Fibroblast of the aortic adventitia (primary cell): ENCODE measurements around the gene GLB1L3. TPM values are rescaled to one million over a fixed set of nuclear protein-coding genes. Genes with fewer than 3 reads are reported as not detected.

ENCODE experiments used
- DNase-seq: peaks from one replicate; pipeline ENCODE4 v3.0.0-alpha.2; 2010; ENCODE audit warnings: low read depth
- H3K4me3 ChIP-seq: 2 replicates; pipeline ENCODE4 v1.5.1; 2011; ENCODE audit warnings: low read depth, mild to moderate bottlenecking, control low read depth, low read length, moderate library complexity
- total RNA-seq: library from RNA; depleted of rRNA; stranded (reverse); fragments of >200 nt; gene quantifications from 2 replicates; pipeline ENCODE4 v1.2.3, GENCODE V29; 2012; ENCODE audit warnings: low replicate concordance
- TF ChIP-seq, protein P1 (sequence below): IDR thresholded peaks from 2 replicates; pipeline ENCODE4 v1.5.1; 2011; ENCODE audit warnings: mild to moderate bottlenecking, low read length, control low read depth, inconsistent platforms; ENCODE audit not compliant: insufficient read depth

Gene GLB1L3, protein sequence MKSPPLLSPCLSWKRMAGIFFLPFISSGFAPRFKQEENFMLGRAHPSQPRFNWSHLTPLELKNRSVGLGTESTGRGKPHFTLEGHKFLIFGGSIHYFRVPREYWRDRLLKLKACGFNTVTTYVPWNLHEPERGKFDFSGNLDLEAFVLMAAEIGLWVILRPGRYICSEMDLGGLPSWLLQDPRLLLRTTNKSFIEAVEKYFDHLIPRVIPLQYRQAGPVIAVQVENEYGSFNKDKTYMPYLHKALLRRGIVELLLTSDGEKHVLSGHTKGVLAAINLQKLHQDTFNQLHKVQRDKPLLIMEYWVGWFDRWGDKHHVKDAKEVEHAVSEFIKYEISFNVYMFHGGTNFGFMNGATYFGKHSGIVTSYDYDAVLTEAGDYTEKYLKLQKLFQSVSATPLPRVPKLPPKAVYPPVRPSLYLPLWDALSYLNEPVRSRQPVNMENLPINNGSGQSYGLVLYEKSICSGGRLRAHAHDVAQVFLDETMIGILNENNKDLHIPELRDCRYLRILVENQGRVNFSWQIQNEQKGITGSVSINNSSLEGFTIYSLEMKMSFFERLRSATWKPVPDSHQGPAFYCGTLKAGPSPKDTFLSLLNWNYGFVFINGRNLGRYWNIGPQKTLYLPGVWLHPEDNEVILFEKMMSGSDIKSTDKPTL
- total RNA-seq, result not detected in 2 replicates

DNA sequence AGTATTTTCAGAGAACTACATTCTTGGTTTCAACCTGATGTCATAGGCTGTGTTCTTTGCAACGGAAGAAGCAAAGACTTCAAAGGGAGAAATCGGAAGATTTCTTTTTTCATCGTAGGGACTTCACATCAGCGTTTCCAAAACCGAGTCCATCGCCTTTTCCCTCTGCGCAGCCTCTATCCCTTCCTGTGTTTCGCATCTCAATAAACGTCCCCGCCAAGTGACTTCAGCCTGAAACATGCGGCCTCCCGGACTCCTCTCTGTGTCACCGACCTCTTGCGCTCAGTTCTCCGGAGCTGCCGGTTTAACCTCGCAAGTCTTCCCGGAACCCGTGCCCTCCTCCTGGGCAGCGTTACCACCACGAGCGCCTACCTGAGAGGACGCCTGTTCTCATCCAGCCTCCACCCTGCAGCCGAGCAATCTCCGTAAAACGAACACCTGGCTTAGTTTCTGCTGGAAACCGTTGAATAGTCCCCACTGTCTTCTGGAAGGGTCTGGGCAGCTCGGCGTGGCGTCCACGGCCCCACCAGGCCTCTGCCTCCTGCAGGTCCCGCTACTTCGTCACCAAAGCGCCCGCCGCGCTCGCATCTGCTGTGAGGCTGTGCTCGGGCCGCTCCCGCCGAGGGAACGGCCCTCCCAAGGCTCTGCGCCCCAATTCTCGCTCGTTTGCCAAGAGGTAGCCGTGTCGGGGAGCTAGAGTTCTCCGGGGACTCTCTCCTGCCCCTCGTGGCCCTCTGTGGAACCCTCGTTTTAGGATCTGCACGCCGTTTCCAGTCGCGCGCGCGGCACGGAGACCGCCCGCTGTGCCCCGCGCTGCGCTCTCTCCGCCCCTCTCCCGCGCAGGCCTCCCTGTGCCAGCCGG lies at the start of gene GLB1L3:
GLB1L3 (plus strand) TSS at position 846 of the 862 bp plus-strand sequence. CDS start 362 bp downstream, outside the sequence.
- DNase-seq, result peak; percentile 8
- TF ChIP-seq, protein P1, sequence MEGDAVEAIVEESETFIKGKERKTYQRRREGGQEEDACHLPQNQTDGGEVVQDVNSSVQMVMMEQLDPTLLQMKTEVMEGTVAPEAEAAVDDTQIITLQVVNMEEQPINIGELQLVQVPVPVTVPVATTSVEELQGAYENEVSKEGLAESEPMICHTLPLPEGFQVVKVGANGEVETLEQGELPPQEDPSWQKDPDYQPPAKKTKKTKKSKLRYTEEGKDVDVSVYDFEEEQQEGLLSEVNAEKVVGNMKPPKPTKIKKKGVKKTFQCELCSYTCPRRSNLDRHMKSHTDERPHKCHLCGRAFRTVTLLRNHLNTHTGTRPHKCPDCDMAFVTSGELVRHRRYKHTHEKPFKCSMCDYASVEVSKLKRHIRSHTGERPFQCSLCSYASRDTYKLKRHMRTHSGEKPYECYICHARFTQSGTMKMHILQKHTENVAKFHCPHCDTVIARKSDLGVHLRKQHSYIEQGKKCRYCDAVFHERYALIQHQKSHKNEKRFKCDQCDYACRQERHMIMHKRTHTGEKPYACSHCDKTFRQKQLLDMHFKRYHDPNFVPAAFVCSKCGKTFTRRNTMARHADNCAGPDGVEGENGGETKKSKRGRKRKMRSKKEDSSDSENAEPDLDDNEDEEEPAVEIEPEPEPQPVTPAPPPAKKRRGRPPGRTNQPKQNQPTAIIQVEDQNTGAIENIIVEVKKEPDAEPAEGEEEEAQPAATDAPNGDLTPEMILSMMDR, result peak; percentile 38
- no peak within 1 kb of the TSS for H3K4me3 ChIP-seq

DNA sequence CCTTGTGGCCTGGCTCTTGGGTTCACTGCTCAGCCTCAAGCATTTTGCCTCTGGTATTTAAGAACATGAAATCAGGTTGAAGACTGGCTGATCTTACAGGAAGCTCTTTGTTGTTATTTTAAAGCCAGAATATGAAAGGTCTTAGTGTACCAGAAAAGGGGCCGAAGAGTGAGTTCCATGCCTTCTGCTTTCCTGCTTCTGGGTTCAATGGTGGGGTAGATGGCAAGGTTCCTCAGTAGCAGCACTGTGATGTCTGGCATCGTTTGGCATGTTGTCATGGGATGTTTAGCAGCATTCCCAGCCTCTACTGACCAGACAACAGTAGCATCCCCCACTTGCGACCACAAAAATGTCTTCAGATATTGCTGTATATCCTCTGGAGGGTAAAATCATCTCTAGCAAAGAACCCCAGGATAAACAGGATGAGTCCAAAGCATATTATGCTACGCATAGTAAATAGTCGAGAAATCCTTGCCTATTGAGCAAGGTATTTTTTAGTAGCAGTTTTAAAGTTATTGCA lies 49.3 kb upstream of the GLB1L3 start:
- TF ChIP-seq, protein P1, result no peak
- no peak for DNase-seq
- H3K4me3 ChIP-seq, result peak overlapping the region; percentile 36

DNA sequence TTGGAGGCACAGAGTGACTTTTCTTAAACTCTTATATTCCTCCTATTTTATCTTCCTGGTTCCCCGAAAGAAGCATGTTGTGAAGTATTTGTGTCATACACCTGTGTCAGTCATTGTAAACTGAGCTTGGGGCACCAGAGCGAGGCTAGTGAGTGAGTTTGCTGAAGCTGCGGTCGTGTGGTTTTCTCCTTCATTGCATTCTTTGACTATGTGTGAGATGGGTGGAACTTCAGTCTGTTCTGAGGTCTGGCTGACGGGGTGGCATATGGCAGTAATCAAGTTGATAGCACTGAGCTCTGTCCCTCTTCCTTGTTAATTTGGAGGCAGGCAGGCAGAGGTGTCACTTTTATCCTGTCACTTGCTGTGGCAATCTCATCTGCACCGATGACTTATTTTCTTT lies 47.6 kb upstream of the GLB1L3 start:
- TF ChIP-seq, protein P1, result no peak
- no peak for DNase-seq
- H3K4me3 ChIP-seq, result no peak overlapping the region

DNA sequence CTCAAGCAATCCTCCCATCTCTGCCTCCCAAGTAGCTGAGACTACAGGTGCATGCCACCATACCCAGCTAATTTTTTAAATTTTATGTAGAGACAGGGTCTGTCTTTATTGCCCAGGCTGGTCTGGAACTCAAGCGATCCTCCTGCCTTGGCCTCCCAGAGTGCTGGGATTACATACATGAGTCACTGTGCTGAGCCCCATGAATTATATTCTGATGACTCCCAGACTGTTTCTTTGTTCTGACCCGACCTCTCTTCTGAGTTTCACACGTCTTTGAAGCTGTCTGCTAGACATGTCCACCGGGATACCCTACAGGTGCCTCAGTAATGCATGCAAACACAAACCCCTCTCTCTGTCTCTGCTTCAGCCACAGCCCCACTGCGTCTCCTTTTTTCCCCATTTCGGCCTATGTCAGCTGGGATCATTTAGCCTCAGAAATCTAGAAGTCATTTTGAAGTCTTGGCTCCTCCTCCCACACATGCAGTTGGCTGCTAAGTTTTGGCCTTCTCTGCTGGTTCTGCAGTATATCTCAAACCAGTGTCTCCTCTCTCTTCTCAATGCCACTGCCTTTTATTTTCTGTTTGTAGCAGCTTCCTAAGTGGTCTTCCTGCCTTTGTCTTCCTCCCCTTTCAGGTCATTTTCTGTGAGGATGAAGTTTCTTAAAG lies 46.9 kb upstream of the GLB1L3 start:
- TF ChIP-seq, protein P1, result no peak
- DNase-seq, result no peak
- no peak overlapping the region for H3K4me3 ChIP-seq

DNA sequence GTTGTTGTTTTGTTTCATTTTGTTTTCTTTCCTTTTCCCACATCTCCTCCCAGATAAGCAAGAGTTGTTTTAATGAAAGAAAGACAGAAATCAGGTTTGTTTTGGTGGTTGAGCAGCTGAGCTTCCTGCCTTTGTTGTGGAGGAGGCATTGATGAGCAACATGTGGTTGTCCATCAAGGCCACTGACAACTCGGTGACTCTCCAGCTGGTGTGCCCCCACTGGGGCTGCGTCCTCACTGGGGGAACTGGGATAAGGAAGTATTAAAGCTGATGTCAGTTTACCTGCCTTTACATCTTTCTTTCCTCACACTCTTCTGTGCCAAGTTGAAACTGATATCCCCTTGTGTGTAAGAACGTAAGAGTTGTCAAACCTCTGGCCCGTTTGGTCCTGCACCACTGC lies 45.8 kb upstream of the GLB1L3 start:
- DNase-seq, result no peak
- H3K4me3 ChIP-seq, result no peak overlapping the region
- TF ChIP-seq, protein P1, result no peak
